Testis (tissue), 3 donors: ENCODE results near the gene GTPBP4. TPM values are rescaled to one million over a fixed set of nuclear protein-coding genes. Genes with fewer than 3 reads are reported as not detected.

Source experiments
- DNase-seq: peaks from one replicate; pipeline ENCODE4 v3.0.0-alpha.2; 2019
- H3K27ac ChIP-seq, 2 donors: fragments of 200-600 bp; sonication (generic); one replicate each; pipeline ENCODE4 v1.5.1; 2019
- H3K27me3 ChIP-seq: fragments of 200-600 bp; sonication (generic); one replicate; pipeline ENCODE4 v1.5.1; 2019
- H3K36me3 ChIP-seq: fragments of 200-600 bp; sonication (generic); one replicate; pipeline ENCODE4 v1.5.1; 2017; ENCODE audit warnings: low read depth; ENCODE audit errors: missing control alignments
- H3K4me1 ChIP-seq: fragments of 200-600 bp; sonication (generic); one replicate; pipeline ENCODE4 v1.5.1; 2019
- H3K4me3 ChIP-seq, 2 donors: fragments of 200-600 bp; sonication (generic); one replicate each; pipeline ENCODE4 v1.5.1; 2017 to 2019
- H3K9me3 ChIP-seq: fragments of 200-600 bp; sonication (generic); one replicate; pipeline ENCODE4 v1.5.1; 2017
- POLR2A ChIP-seq: fragments of 450-650 bp; IDR thresholded peaks from one replicate; pipeline ENCODE4 v1.6.1; 2017; ENCODE audit warnings: antibody characterized with exemption, mild to moderate bottlenecking, moderate library complexity
- WGBS, 2 donors: methylation state at CpG; one replicate each; pipeline ENCODE4 v1.1.5; 2018; 5-methylcytosine and 5-hydroxymethylcytosine counted together
- intact Hi-C: fragments of 100-400 bp; cut with DNase I; formaldehyde crosslinking; loops from one replicate; pipeline ENCODE4 v1.15.1; 2023; ENCODE audit warnings: low total_unique reads
- polyA plus RNA-seq: library from polyadenylated mRNA; stranded (reverse); fragments of 350-450 nt; fragmentation: Illumina TruSeq; extraction: RNeasy Lipid Tissue Mini Kit (QIAGEN cat#74804); gene quantifications from one replicate; pipeline ENCODE4 v1.2.3, GENCODE V29; 2014; ENCODE audit warnings: low read depth, low replicate concordance; ENCODE audit not compliant: insufficient read depth
- total RNA-seq, 2 donors: library from RNA; depleted of rRNA; stranded (reverse); fragments of >200 nt; gene quantifications; one replicate each; pipeline ENCODE4 v1.2.3, GENCODE V29; 2016
- TF ChIP-seq, protein P1 (sequence below), 3 experiments: fragments of 450-650 bp in 2 of 3; fragments of 200-600 bp in 1 of 3; sonication (generic) in 1 of 3; IDR thresholded peaks; one replicate each; pipeline ENCODE4 v1.5.1; 2016 to 2019; ENCODE audit warnings: antibody characterized with exemption in 3 of 3, mild to moderate bottlenecking in 2 of 3, moderate library complexity in 1 of 3

Gene GTPBP4
- total and polyA plus RNA-seq, 3 donors from 2014 or later: 54.9 to 81.8 (median 57.2) TPM

DNA sequence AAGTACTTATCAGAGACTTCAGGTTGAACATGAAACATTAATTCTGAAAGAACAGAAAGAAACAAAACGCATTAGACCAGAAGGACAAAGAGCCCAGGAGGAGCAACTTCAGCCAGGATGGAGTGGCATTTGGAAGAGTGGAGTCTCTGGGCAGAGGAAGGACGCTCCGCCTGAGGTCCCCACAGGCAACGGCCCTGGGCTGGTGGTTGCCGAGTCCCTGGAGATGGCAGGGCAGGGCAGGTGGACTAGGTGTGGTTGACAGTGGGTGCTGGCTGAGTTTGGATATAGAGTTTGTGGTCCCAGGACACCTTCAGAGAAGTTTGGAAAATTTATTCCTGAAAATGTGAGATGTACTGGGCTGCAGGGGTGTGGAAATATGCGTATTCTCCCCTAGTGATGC lies 29.4 kb upstream of the GTPBP4 start:
- intact Hi-C loops: no loop called here
- no peak for TF ChIP-seq POLR2A
- TF ChIP-seq, protein P1, sequence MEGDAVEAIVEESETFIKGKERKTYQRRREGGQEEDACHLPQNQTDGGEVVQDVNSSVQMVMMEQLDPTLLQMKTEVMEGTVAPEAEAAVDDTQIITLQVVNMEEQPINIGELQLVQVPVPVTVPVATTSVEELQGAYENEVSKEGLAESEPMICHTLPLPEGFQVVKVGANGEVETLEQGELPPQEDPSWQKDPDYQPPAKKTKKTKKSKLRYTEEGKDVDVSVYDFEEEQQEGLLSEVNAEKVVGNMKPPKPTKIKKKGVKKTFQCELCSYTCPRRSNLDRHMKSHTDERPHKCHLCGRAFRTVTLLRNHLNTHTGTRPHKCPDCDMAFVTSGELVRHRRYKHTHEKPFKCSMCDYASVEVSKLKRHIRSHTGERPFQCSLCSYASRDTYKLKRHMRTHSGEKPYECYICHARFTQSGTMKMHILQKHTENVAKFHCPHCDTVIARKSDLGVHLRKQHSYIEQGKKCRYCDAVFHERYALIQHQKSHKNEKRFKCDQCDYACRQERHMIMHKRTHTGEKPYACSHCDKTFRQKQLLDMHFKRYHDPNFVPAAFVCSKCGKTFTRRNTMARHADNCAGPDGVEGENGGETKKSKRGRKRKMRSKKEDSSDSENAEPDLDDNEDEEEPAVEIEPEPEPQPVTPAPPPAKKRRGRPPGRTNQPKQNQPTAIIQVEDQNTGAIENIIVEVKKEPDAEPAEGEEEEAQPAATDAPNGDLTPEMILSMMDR (IDR thresholded peaks at IDR 0.05): no peak

DNA sequence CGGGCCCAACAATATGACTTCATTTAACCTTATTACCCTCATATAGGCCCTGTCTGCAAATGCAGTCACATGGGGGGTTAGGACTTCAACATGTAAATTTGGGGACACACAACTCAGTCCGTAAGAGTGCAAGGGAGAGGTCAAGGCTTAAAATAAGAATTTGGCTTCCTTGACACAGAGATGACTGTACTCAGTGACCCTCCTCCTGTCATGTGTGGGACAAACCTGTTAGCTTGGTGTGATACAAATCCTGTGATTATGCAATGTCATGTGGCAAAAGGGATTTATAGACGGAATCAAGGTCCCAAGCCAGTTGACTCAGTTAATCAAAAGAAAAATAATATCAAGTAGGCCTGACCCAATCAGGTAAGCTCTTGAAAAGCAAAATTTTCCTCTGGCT lies 25.9 kb upstream of the GTPBP4 start:
- Histone ChIP-seq H3K4me1 (no peaks in the 10 kb centered on the region), H3K4me3 (no peak overlapping the region), H3K36me3 (no peaks in the 10 kb centered on the region), H3K27me3 (no peaks in the 10 kb centered on the region), H3K9me3 (no peaks in the 10 kb centered on the region), H3K27ac (no peak overlapping the region)
- intact Hi-C loops: no loop called here
- no peak for TF ChIP-seq POLR2A
- TF ChIP-seq, protein P1 (IDR thresholded peaks at IDR 0.05): no peak
- WGBS, 2 donors: 85 to 98% methylated on average over 3 of the region's 3 CpGs
- DNase-seq: no peak

More for the DNA sequence above, 29.4 kb upstream of the GTPBP4 start:
- Histone ChIP-seq H3K4me3 (no peak overlapping the region), H3K36me3 (no peaks in the 10 kb centered on the region), H3K4me1 (peaks cover 5% of the 10 kb centered on the region), H3K9me3 (no peaks in the 10 kb centered on the region), H3K27ac (no peak overlapping the region), H3K27me3 (no peaks in the 10 kb centered on the region)
- WGBS, 2 donors: 94 to 96% methylated on average over 6 of the region's 6 CpGs
- no peak for DNase-seq

- intact Hi-C loops: no loop called here
- no peaks in the 10 kb centered on the region for H3K36me3 ChIP-seq
- no peaks in the 10 kb centered on the region for H3K4me1 ChIP-seq
- no peak overlapping the region for H3K27ac ChIP-seq
- no peak overlapping the region for H3K4me3 ChIP-seq
- no peaks in the 10 kb centered on the region for H3K9me3 ChIP-seq
- no peak for DNase-seq
- 86 to 92% methylated on average over 5 of the region's 5 CpGs for WGBS, 2 donors
- no peaks in the 10 kb centered on the region for H3K27me3 ChIP-seq
- TF ChIP-seq POLR2A: no peak
- TF ChIP-seq, protein P1 (IDR thresholded peaks at IDR 0.05): no peak
Observed at GRCh38 chr10:963186-963585, 25.0 kb upstream of the GTPBP4 start.

- 90 to 94% methylated on average over 4 of the region's 4 CpGs for WGBS, 2 donors
- Histone ChIP-seq H3K27me3 (no peaks in the 10 kb centered on the region), H3K9me3 (no peaks in the 10 kb centered on the region), H3K36me3 (no peaks in the 10 kb centered on the region), H3K27ac (no peak overlapping the region), H3K4me3 (no peak overlapping the region), H3K4me1 (no peaks in the 10 kb centered on the region)
- TF ChIP-seq, protein P1 (IDR thresholded peaks at IDR 0.05): no peak
- no peak for TF ChIP-seq POLR2A
- intact Hi-C loops: no loop called here
- DNase-seq: no peak
Observed at GRCh38 chr10:963655-964054, 24.6 kb upstream of the GTPBP4 start.

- intact Hi-C loops: no loop called here
- Histone ChIP-seq H3K4me3 (no peak overlapping the region), H3K9me3 (no peaks in the 10 kb centered on the region), H3K36me3 (no peaks in the 10 kb centered on the region), H3K27me3 (no peaks in the 10 kb centered on the region), H3K27ac (no peak overlapping the region), H3K4me1 (no peaks in the 10 kb centered on the region)
- no peak for TF ChIP-seq POLR2A
- TF ChIP-seq, protein P1 (IDR thresholded peaks at IDR 0.05): no peak
- WGBS, 2 donors: 79 to 83% methylated on average over 14 to 15 of the region's 15 CpGs
- no peak for DNase-seq
Observed at GRCh38 chr10:964321-964987, 23.8 kb upstream of the GTPBP4 start.
